K562 (cell line): Measurements from ENCODE around the gene CAPN2. TPM values are rescaled to one million over a fixed set of nuclear protein-coding genes. Genes with fewer than 3 reads are reported as not detected.

Source experiments
- ATAC-seq: fragments of 200-7000 bp; cut with Tn5 transposase; 3 replicates; pipeline ENCODE4 v1.9.1; 2020; ENCODE audit warnings: moderate library complexity
- BruUV-seq: library from RNA; stranded (reverse); fragments of 400-500 nt; replicated peaks from 2 replicates; lab custom pipeline; 2021; lab: Mats Ljungman, UMichigan
- CTCF ChIA-PET: fragments of 300-600 bp; formaldehyde crosslinking; extraction: SDS; loops from one replicate; lab custom pipeline; 2021; ENCODE audit warnings: low intra/inter-chr PET ratio; lab: Yijun Ruan, JAX
- POLR2A ChIA-PET: fragments of 300-600, 350-650 bp; sonication (Branson Sonifier 250); formaldehyde crosslinking; extraction: SDS; loops from one replicate; lab custom pipeline; 2021; ENCODE audit warnings: antibody characterized with exemption, inconsistent platforms; lab: Yijun Ruan, JAX
- DNase-seq, 4 experiments: peaks; one replicate each; pipeline versions ENCODE4 v3.0.0 to v3.0.0-alpha.2; 2011 to 2018; ENCODE audit warnings: low spot score in 3 of 4, mixed read lengths in 3 of 4; ENCODE audit errors: extremely low read depth in 1 of 4
- FAIRE-seq: peaks from 2 replicates; lab custom pipeline; 2011; peaks lifted over from hg19 to GRCh38; lab: Jason Lieb, UNC
- H2AFZ ChIP-seq: 2 replicates; pipeline ENCODE4 v1.6.0; 2011; ENCODE audit warnings: low read depth, low read length, control low read depth, inconsistent platforms
- H3K27ac ChIP-seq: fragments of 200-600 bp; 3 replicates; pipeline ENCODE4 v1.8.0; 2011; ENCODE audit warnings: low read depth, mild to moderate bottlenecking, control low read depth, inconsistent platforms, low read length, moderate library complexity, mixed read lengths; ENCODE audit errors: extremely low read depth
- H3K27me3 ChIP-seq, 2 experiments: fragments of 300-600 bp in 1 of 2; 2 replicates in 1 of 2; 3 replicates in 1 of 2; pipeline versions ENCODE4 v1.6.0 to v1.8.0; 2011; ENCODE audit warnings: inconsistent platforms in 2 of 2, low read length in 2 of 2, mild to moderate bottlenecking in 1 of 2, mixed read lengths in 1 of 2, moderate library complexity in 1 of 2; ENCODE audit not compliant: control insufficient read depth in 2 of 2, insufficient read depth in 2 of 2
- H3K36me3 ChIP-seq: fragments of 300-600 bp; 3 replicates; pipeline ENCODE4 v1.8.0; 2011; ENCODE audit warnings: mild to moderate bottlenecking, low read length, inconsistent platforms; ENCODE audit not compliant: control insufficient read depth, insufficient read depth
- H3K4me1 ChIP-seq, 2 experiments: fragments of 200-600 bp in 1 of 2; replicated peaks in 1 of 2; 2 replicates in 1 of 2; 3 replicates in 1 of 2; pipeline versions ENCODE4 v1.5.1 to v1.8.0; 2011; ENCODE audit warnings: inconsistent platforms in 2 of 2, low read length in 2 of 2, mild to moderate bottlenecking in 1 of 2, mixed read lengths in 1 of 2, moderate library complexity in 1 of 2; ENCODE audit not compliant: control insufficient read depth in 2 of 2, insufficient read depth in 2 of 2
- H3K4me2 ChIP-seq: 2 replicates; pipeline ENCODE4 v1.6.1; 2011; ENCODE audit warnings: low read length, control low read depth, inconsistent platforms, mixed read lengths; ENCODE audit not compliant: insufficient read depth
- H3K4me3 ChIP-seq: fragments of 200-600 bp; sonication (generic), shearing (Covaris generic); 2 replicates; pipeline ENCODE4 v1.5.1; 2016; ENCODE audit warnings: control low read depth, inconsistent platforms
- H3K79me2 ChIP-seq: fragments of 200-600 bp; 3 replicates; pipeline ENCODE4 v1.8.0; 2011; ENCODE audit warnings: low read length, inconsistent platforms; ENCODE audit not compliant: control insufficient read depth, insufficient read depth
- H3K9ac ChIP-seq, 2 experiments: 2 replicates each; pipeline versions ENCODE4 v1.6.0 to v1.6.1; 2011; ENCODE audit warnings: low read depth in 2 of 2, low read length in 2 of 2, control low read depth in 1 of 2, inconsistent platforms in 1 of 2, mild to moderate bottlenecking in 1 of 2, mixed read lengths in 1 of 2; ENCODE audit not compliant: insufficient read depth in 1 of 2
- H3K9me1 ChIP-seq: one replicate; pipeline ENCODE4 v1.6.0; 2011; ENCODE audit warnings: inconsistent platforms, mild to moderate bottlenecking, low read length, moderate library complexity; ENCODE audit not compliant: control insufficient read depth, insufficient read depth
- H3K9me3 ChIP-seq: replicated peaks from 2 replicates; pipeline ENCODE4 v1.5.1; 2011; ENCODE audit warnings: low read depth, low read length, inconsistent platforms; ENCODE audit not compliant: control insufficient read depth, insufficient read depth
- H4K20me1 ChIP-seq: replicated peaks from 2 replicates; pipeline ENCODE4 v1.6.1; 2011; ENCODE audit warnings: low read length, inconsistent platforms, mixed read lengths; ENCODE audit not compliant: control insufficient read depth, insufficient read depth
- CTCFL ChIP-seq: IDR thresholded peaks from 2 replicates; pipeline ENCODE4 v1.6.1; 2011; ENCODE audit warnings: borderline replicate concordance, low read depth, mild to moderate bottlenecking, moderate library complexity, low read length; ENCODE audit not compliant: insufficient read depth, poor library complexity, severe bottlenecking
- GATA2 ChIP-seq: sonication (generic); formaldehyde crosslinking; IDR thresholded peaks from 2 replicates; pipeline ENCODE4 v1.4.0; 2020; ENCODE audit warnings: mild to moderate bottlenecking, missing genetic modification reagents
- GTF2A2 ChIP-seq: IDR thresholded peaks from 2 replicates; pipeline ENCODE4 v1.6.1; 2016; ENCODE audit warnings: mild to moderate bottlenecking, missing genetic modification characterization, missing compliant biosample characterization
- PHTF2 ChIP-seq: fragments of 250-450 bp; sonication (Bioruptor Pico); IDR thresholded peaks from 2 replicates; pipeline ENCODE4 v1.5.0; 2021; ENCODE audit warnings: mild to moderate bottlenecking
- RBFOX2 ChIP-seq: fragments of 200-400 bp; formaldehyde crosslinking; IDR thresholded peaks from 2 replicates; pipeline ENCODE4 v1.6.1; 2017; ENCODE audit warnings: low read depth, mild to moderate bottlenecking, low read length, moderate library complexity
- WHSC1 ChIP-seq: IDR thresholded peaks from one replicate; pipeline ENCODE4 v1.6.1; 2012; ENCODE audit warnings: low read length, control low read depth, inconsistent platforms
- WGBS: fragments of 100-300 bp; shearing (Covaris generic); methylation state at CpG from one replicate; pipeline ENCODE4 v1.1.6; 2016; ENCODE audit warnings: low coverage, mixed read lengths; ENCODE audit not compliant: insufficient coverage; ENCODE audit errors: missing lambda C conversion rate; 5-methylcytosine and 5-hydroxymethylcytosine counted together
- in situ Hi-C: fragments of 300-500 bp; cut with MboI; formaldehyde crosslinking; loops from 4 replicates; pipeline ENCODE4 v1.15.0; 2018; ENCODE audit warnings: inconsistent platforms, mixed read lengths
- intact Hi-C: fragments of 100-400 bp; cut with micrococcal nuclease; formaldehyde crosslinking; loops from 2 replicates; pipeline ENCODE4 v1.14.2; 2022
- polyA plus RNA-seq, 8 experiments: library from polyadenylated mRNA; depleted of rRNA in 4 of 8; stranded (reverse) in 5 of 8; unstranded in 3 of 8; fragments of >200 nt; fragmentation: Nextera tagmentation in 2 of 8; fragmentation: Illumina TruSeq in 1 of 8; extraction: Ambion mirVana in 2 of 8; extraction: Trizol in 1 of 8; gene quantifications; 2 replicates each; pipeline versions ENCODE4 v1.2.1 to v1.2.3, GENCODE V29; 2011 to 2014; ENCODE audit warnings: inconsistent platforms in 1 of 8, missing spikeins in 1 of 8
- total RNA-seq, 7 experiments: library from RNA; depleted of rRNA in 6 of 7; stranded (reverse); fragments of >200 nt in 6 of 7; fragmentation: Illumina TruSeq in 2 of 7; extraction: Trizol in 2 of 7; gene quantifications; 2 replicates each; pipeline versions ENCODE4 v1.2.1 to v1.2.3, GENCODE V29; 2011 to 2021; ENCODE audit warnings: low replicate concordance in 1 of 7

Gene CAPN2
- total and polyA plus RNA-seq, 9 of the 15 experiments (the other 6 are each of a cell fraction or from before 2014, with no cell fraction given) = 24.6 to 157 (median 101) TPM

- no peak for TF ChIP-seq CTCFL
- TF ChIP-seq GATA2 (CRISPR knock-in tag) = no peak
- no peak for TF ChIP-seq PHTF2
Observed at GRCh38 chr1:223718850-223719249, 6.5 kb downstream of the CAPN2 start (continued).

- no peak overlapping the region for H2AFZ ChIP-seq
- 67% methylated on average over 4 of the region's 4 CpGs for WGBS
- TF ChIP-seq RBFOX2 (peak; percentile 41), GTF2A2 (tag) (no peak), WHSC1 (peak; percentile 34)
- ATAC-seq (no peak), DNase-seq (no peak), FAIRE-seq (no peak)
- peaks cover 75% of the 10 kb centered on the region for H3K36me3 ChIP-seq
- no peaks in the 10 kb centered on the region for H3K27me3 ChIP-seq
- H3K4me1 ChIP-seq = peaks cover 10 to 13% of the 10 kb centered on the region in 2 experiments; a peak in 4 of 5 replicates
- no peak overlapping the region for H3K27ac ChIP-seq
- ChIA-PET CTCF (no interaction called here), POLR2A (interaction anchor here (0.6 to 2.7 kb wide), 7 partner anchors 8 to 321 kb away, joined by 3 to 17 read pairs (median 3); no protein-coding TSS in a partner anchor)
- H3K9ac ChIP-seq = no peak overlapping the region
- no peak overlapping the region for H3K4me3 ChIP-seq
- in situ Hi-C loops = loop anchor here (25.0 kb wide), 1 partner anchor 191 kb away; no protein-coding TSS in a partner anchor
- no peak overlapping the region for H3K4me2 ChIP-seq
- peaks cover 8% of the 10 kb centered on the region for H3K79me2 ChIP-seq
- no TSS peak for BruUV-seq
- H4K20me1 ChIP-seq = no peaks in the 10 kb centered on the region
- intact Hi-C loops = no loop called here
- no peaks in the 10 kb centered on the region for H3K9me1 ChIP-seq
- no peaks in the 10 kb centered on the region for H3K9me3 ChIP-seq
Observed at GRCh38 chr1:223720971-223721591, 8.7 kb downstream of the CAPN2 start.
